K562 (cell line): ENCODE measurements around the gene MRPL33.

Experiments used
- BHLHE40 ChIP-seq: IDR thresholded peaks from 2 replicates; pipeline ENCODE4 v1.6.1; 2011; ENCODE audit warnings: low read length, improper control_type of control experiment
- BRCA1 ChIP-seq, 2 experiments: fragments of 450-650 bp in 1 of 2; sonication (generic) in 1 of 2; formaldehyde crosslinking in 1 of 2; IDR thresholded peaks; 2 replicates each; pipeline versions ENCODE4 v1.5.0 to v1.6.1; 2017 to 2020; ENCODE audit warnings: mild to moderate bottlenecking in 1 of 2, missing genetic modification reagents in 1 of 2
- CBX5 ChIP-seq: IDR thresholded peaks from 2 replicates; pipeline ENCODE4 v1.6.1; 2014; ENCODE audit warnings: low read depth, borderline replicate concordance
- CTCF ChIP-seq, 3 experiments: IDR thresholded peaks in 2 of 3; conservative IDR thresholded peaks in 1 of 3; 2 replicates each; pipeline ENCODE4 v1.5.1; 2011 to 2012; ENCODE audit warnings: low read length in 3 of 3, mild to moderate bottlenecking in 3 of 3, control low read depth in 2 of 3, improper control_type of control experiment in 1 of 3, inconsistent platforms in 1 of 3, low read depth in 1 of 3, mixed read lengths in 1 of 3, moderate library complexity in 1 of 3; ENCODE audit not compliant: insufficient read depth in 2 of 3
- REST ChIP-seq, 2 experiments: fragments of 450-650 bp; formaldehyde crosslinking in 1 of 2; IDR thresholded peaks; 2 replicates each; pipeline versions ENCODE4 v1.4.0 to v1.6.1; 2014 to 2020; ENCODE audit warnings: mild to moderate bottlenecking in 2 of 2, borderline replicate concordance in 1 of 2, low read depth in 1 of 2
- TCF7 ChIP-seq: sonication (generic); IDR thresholded peaks from 2 replicates; pipeline ENCODE4 v1.6.1; 2016; ENCODE audit warnings: antibody characterized with exemption, borderline replicate concordance
- ZNF217 ChIP-seq: sonication (generic); formaldehyde crosslinking; IDR thresholded peaks from 2 replicates; pipeline ENCODE4 v1.8.0; 2022; ENCODE audit warnings: mild to moderate bottlenecking, missing genetic modification reagents
- ZNF830 ChIP-seq: fragments of 250-450 bp; sonication (Bioruptor Pico); IDR thresholded peaks from 2 replicates; pipeline ENCODE4 v1.5.0; 2021; ENCODE audit warnings: mild to moderate bottlenecking

- TF ChIP-seq ZNF830 (CRISPR knock-in tag) (no peak), CBX5 (no peak), CTCF (IDR thresholded peaks at IDR 0.05 in 2 of 3, conservative IDR thresholded peaks at IDR 0.05 in 1 of 3; ENCODE audit: insufficient read depth in 2 of 3, low read depth in 1 of 3, low read length in 3 of 3) (no peak), REST (IDR thresholded peaks at IDR 0.05; ENCODE audit: borderline replicate concordance) (no peak), REST (CRISPR knock-in tag; IDR thresholded peaks at IDR 0.05; ENCODE audit: low read depth) (no peak), TCF7 (no peak), ZNF217 (no peak), BRCA1 (IDR thresholded peaks at IDR 0.05) (no peak), BRCA1 (CRISPR knock-in tag; IDR thresholded peaks at IDR 0.05) (no peak), BHLHE40 (no peak)
Observed at GRCh38 chr2:27738349-27739057, 33.0 kb upstream of the MRPL33 start.
